ENCODE results near the gene ZNF629. TPM values are rescaled to one million over a fixed set of nuclear protein-coding genes. Genes with fewer than 3 reads are reported as not detected.

The ZNF629 gene
- total and polyA plus RNA-seq, 4 donors: 5.7 to 16.3 (median 9.0) TPM

GRCh38 chr16:30802936-30803335 lies 15.9 kb upstream of the ZNF629 start:
- H3K27ac ChIP-seq (ENCODE audit: low read depth in 1 of 2, low read length in 1 of 2): no peak overlapping the region
- no peaks in the 10 kb centered on the region for H3K27me3 ChIP-seq (ENCODE audit: control insufficient read depth in 3 of 3, insufficient read depth in 3 of 3, low read length in 2 of 3)
- no peak overlapping the region for H3K9ac ChIP-seq (ENCODE audit: insufficient read depth in 1 of 2, low read length in 2 of 2)
- no peaks in the 10 kb centered on the region for H3K36me3 ChIP-seq (ENCODE audit: control insufficient read depth in 4 of 4, insufficient read depth in 4 of 4, low read length in 4 of 4)
- H3K9me3 ChIP-seq (ENCODE audit: control insufficient read depth in 4 of 4, insufficient read depth in 3 of 4, low read length in 3 of 4): no peaks in the 10 kb centered on the region
- 70 to 71% methylated on average over 3 of the region's 3 CpGs for WGBS, 2 donors
- TF ChIP-seq CTCF (IDR thresholded peaks at IDR 0.05; ENCODE audit: control extremely low read depth, extremely low read depth): no peak
- no peak for DNase-seq
- no peak for ATAC-seq (ENCODE audit: insufficient read depth, low FRiP score)
- H3K4me1 ChIP-seq (ENCODE audit: control insufficient read depth in 5 of 5, insufficient read depth in 5 of 5, low read length in 5 of 5): peaks cover 0 to 13% (median 4%) of the 10 kb centered on the region in 5 donors
- no peak overlapping the region for H3K4me3 ChIP-seq

- no peak for DNase-seq
Measured at GRCh38 chr16:30797670-30798309, 10.8 kb upstream of the ZNF629 start.

GRCh38 chr16:30794634-30795033 lies 7.6 kb upstream of the ZNF629 start:
- Histone ChIP-seq H3K4me3 (no peak overlapping the region), H3K27me3 (ENCODE audit: control insufficient read depth in 3 of 3, insufficient read depth in 3 of 3, low read length in 2 of 3) (peaks cover 0 to 4% (median 0%) of the 10 kb centered on the region in 3 donors), H3K9me3 (ENCODE audit: control insufficient read depth in 4 of 4, insufficient read depth in 3 of 4, low read length in 3 of 4) (no peaks in the 10 kb centered on the region), H3K4me1 (ENCODE audit: control insufficient read depth in 5 of 5, insufficient read depth in 5 of 5, low read length in 5 of 5) (no peaks in the 10 kb centered on the region), H3K36me3 (ENCODE audit: control insufficient read depth in 4 of 4, insufficient read depth in 4 of 4, low read length in 4 of 4) (no peaks in the 10 kb centered on the region), H3K27ac (ENCODE audit: low read depth in 1 of 2, low read length in 1 of 2) (no peak overlapping the region), H3K9ac (ENCODE audit: insufficient read depth in 1 of 2, low read length in 2 of 2) (no peak overlapping the region)
- WGBS, 2 donors: 92 to 94% methylated on average over 3 of the region's 3 CpGs
- no peak for TF ChIP-seq CTCF (IDR thresholded peaks at IDR 0.05; ENCODE audit: control extremely low read depth, extremely low read depth)
- ATAC-seq (ENCODE audit: insufficient read depth, low FRiP score) (no peak), DNase-seq (no peak)

More at GRCh38 chr16:30797670-30798309, 10.8 kb upstream of the ZNF629 start:
- 78 to 84% methylated on average over 8 of the region's 8 CpGs for WGBS, 2 donors
- no peak overlapping the region for H3K27ac ChIP-seq (ENCODE audit: low read depth in 1 of 2, low read length in 1 of 2)
- H3K9me3 ChIP-seq (ENCODE audit: control insufficient read depth in 4 of 4, insufficient read depth in 3 of 4, low read length in 3 of 4): no peaks in the 10 kb centered on the region
- no peaks in the 10 kb centered on the region for H3K4me1 ChIP-seq (ENCODE audit: control insufficient read depth in 5 of 5, insufficient read depth in 5 of 5, low read length in 5 of 5)
- peaks cover 0 to 4% (median 0%) of the 10 kb centered on the region in 3 donors for H3K27me3 ChIP-seq (ENCODE audit: control insufficient read depth in 3 of 3, insufficient read depth in 3 of 3, low read length in 2 of 3)
- no peak for TF ChIP-seq CTCF (IDR thresholded peaks at IDR 0.05; ENCODE audit: control extremely low read depth, extremely low read depth)
- no peak for ATAC-seq (ENCODE audit: insufficient read depth, low FRiP score)
- no peaks in the 10 kb centered on the region for H3K36me3 ChIP-seq (ENCODE audit: control insufficient read depth in 4 of 4, insufficient read depth in 4 of 4, low read length in 4 of 4)
- H3K9ac ChIP-seq (ENCODE audit: insufficient read depth in 1 of 2, low read length in 2 of 2): no peak overlapping the region
- no peak overlapping the region for H3K4me3 ChIP-seq
